SJSA1 (cell line): ENCODE results near the gene SLC12A9. TPM values are rescaled to one million over a fixed set of nuclear protein-coding genes. Genes with fewer than 3 reads are reported as not detected.
"Not testable (repeated sequence)": the region's sequence is repeated elsewhere in the genome, so short reads cannot be mapped to it uniquely, and the experiment has no call there.

Experiments
- DNase-seq, 2 experiments: peaks; one replicate each; pipeline ENCODE4 v3.0.0-alpha.2; 2015 to 2020; ENCODE audit warnings: low spot score in 2 of 2, low read depth in 1 of 2
- H3K27ac ChIP-seq: fragments of 250-450 bp; sonication (Bioruptor Pico); 2 replicates; pipeline ENCODE4 v1.5.1; 2020; ENCODE audit warnings: mild to moderate bottlenecking, moderate library complexity
- H3K27me3 ChIP-seq: fragments of 250-450 bp; sonication (Bioruptor Pico); replicated peaks from 2 replicates; pipeline ENCODE4 v1.5.1; 2020; ENCODE audit warnings: mild to moderate bottlenecking, moderate library complexity
- H3K36me3 ChIP-seq: fragments of 250-450 bp; sonication (Bioruptor Pico); 2 replicates; pipeline ENCODE4 v1.5.1; 2020; ENCODE audit warnings: mild to moderate bottlenecking
- H3K4me1 ChIP-seq: fragments of 250-450 bp; sonication (Bioruptor Pico); replicated peaks from 2 replicates; pipeline ENCODE4 v1.6.1; 2021; ENCODE audit warnings: mild to moderate bottlenecking
- H3K4me3 ChIP-seq: fragments of 250-450 bp; sonication (Bioruptor Pico); 2 replicates; pipeline ENCODE4 v1.5.1; 2020; ENCODE audit warnings: mild to moderate bottlenecking
- H3K9me3 ChIP-seq: fragments of 250-450 bp; sonication (Bioruptor Pico); replicated peaks from 2 replicates; pipeline ENCODE4 v1.5.1; 2020; ENCODE audit warnings: mild to moderate bottlenecking
- total RNA-seq: library from RNA; depleted of rRNA; stranded (reverse); fragments of >200 nt; shearing (Covaris generic); gene quantifications from 2 replicates; pipeline ENCODE4 v1.2.3, GENCODE V29; 2014

The SLC12A9 gene
- total RNA-seq, 1 experiment from 2014 or later = 15.2 TPM

DNA sequence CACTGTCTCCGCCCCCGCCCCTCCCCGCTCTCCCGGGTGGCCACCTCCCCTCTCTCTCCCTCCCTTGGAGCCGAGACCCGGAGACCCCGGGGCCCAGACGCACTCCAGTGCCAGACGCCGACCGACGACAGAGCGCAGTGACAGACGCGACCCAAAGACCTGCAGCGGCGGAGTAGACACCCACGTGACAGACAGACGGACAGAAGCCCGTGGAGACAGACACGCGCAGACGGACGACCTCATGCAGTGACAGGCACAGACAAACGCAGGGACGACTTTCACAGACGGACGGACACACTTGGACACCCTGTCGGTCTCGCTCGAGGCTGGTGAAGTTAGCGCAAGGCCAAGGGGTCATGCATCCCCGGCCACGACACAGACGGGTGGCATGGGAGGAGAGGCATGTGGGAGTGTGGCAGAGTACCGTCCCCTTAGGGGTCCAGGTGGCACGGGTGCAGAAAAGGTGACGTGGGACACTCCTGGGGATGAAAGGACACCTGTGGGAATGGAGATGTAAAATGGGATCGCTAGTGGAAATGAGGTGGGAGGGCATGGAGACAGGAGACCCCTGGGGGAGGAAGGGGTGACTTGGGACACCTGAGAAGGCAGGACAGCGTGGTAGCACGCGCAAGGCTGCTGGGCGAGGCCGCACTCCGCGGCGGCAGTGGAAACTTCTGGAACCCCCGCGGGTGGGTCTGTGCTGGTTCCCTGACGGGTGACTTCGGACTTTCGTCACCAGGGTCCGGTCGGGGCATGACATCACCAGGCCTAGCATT is 43.6 kb downstream of the SLC12A9 start:
- Histone ChIP-seq H3K27me3 (peaks cover 42% of the 10 kb centered on the region), H3K4me1 (peaks cover 29% of the 10 kb centered on the region), H3K27ac (no peak overlapping the region), H3K4me3 (no peak overlapping the region), H3K36me3 (no peaks in the 10 kb centered on the region), H3K9me3 (peaks cover 3% of the 10 kb centered on the region; the same call in 1 of the 2 replicates)
- no peak for DNase-seq

DNA sequence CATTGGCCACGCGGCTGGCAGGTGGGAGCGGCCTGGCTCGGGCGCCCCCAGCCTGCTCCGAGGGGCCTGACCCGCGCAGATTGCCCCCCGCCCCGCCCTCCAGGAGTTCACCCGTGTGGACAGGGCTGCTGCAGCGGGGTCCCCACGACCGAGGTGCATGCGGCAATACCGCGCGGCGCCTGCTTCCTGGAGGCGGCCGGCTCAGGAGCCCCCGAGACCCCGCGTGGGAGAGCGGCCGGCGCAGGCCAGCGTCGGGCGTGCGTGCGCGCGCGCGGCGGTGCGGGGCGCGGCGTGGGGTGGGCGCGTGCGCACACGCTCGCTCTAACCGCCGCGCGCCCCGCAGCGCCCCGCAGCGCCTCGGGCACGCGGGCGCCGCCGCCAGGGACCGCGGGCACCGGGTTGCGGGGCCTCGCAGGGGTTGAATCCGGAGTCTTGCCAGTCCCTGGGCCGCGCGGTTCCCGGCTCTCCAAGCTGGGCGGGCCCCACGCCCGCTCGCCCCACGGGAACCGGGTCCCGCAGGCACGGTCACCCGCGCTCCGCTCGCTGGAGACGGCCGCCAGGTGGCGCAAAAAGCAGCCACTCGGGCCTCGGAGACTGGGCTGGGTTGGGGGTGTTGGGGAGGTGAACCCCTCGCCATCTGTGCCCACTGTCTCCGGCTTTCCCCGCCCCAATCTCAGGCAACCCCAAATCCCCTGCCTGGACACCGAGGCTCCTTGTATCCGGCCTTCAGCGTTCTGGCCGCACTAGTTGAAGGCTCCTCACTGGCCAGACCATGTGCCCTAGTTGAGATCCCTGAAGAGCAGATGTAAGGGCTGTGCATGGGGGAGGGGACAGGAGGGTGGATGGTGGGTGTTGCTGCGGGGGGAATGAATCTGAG is 44.5 kb downstream of the SLC12A9 start:
- Histone ChIP-seq H3K27me3 (peaks cover 45% of the 10 kb centered on the region), H3K9me3 (peaks cover 3% of the 10 kb centered on the region; the same call in 1 of the 2 replicates), H3K4me1 (peaks cover 27% of the 10 kb centered on the region), H3K27ac (no peak overlapping the region), H3K4me3 (no peak overlapping the region), H3K36me3 (no peaks in the 10 kb centered on the region)
- DNase-seq = no peak

DNA sequence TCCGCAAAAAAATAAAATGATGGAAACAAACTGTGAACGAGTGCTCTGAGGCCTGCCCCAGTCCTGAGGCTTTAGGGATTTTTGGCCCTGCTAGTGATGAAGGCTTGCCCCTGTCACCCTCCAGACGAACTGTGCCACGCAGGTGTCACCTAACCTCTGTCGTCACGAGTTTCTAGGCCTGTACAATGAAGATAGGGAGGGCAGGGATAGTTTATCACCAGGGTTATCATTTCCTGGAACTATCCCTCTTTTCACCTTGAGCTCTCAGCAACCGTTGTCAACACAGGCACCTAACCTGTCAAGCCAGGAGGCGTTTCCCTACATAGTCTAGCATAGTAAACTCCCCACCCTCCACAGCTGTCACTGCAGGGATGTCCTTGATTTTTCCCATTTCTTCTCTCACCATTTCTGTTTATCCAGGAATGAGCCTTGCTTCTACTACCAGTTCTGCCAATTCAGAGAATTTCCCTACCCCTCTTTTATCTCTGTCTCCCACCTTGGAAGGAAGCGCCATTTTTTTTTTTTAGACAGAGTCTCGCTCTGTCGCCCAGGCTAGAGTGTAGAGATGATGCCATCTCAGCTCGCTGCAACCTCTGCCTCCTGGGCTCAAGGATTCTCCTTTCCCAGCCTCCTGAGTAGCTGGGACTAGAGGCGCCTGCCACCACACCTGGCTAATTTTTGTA is 45.4 kb downstream of the SLC12A9 start:
- peaks cover 46% of the 10 kb centered on the region for H3K27me3 ChIP-seq
- H3K9me3 ChIP-seq = peaks cover 3% of the 10 kb centered on the region; the same call in 1 of the 2 replicates
- no peak overlapping the region for H3K27ac ChIP-seq
- H3K36me3 ChIP-seq = no peaks in the 10 kb centered on the region
- no peak overlapping the region for H3K4me3 ChIP-seq
- H3K4me1 ChIP-seq = peaks cover 27% of the 10 kb centered on the region
- no peak for DNase-seq

DNA sequence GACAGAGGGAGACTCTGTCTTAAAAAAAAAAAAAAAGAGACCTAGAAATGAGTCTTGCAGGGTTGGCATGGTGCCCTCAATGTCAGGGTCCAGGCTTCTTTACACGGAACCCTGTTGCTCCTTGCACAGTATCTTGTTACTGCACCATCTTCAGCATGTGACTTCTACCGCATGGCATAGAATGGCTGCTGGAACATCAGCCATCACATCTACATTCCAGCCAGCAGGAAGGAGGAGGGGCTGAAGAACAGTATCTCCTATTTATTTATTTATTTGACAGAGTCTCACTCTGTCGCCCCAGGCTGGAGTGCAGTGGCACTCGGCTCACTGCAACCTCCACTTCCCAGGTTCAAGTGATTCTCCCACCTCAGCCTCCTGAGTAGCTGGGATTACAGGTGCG is 46.9 kb downstream of the SLC12A9 start:
- DNase-seq = no peak
- Histone ChIP-seq H3K4me1 (peaks cover 27% of the 10 kb centered on the region), H3K36me3 (no peaks in the 10 kb centered on the region), H3K27ac (no peak overlapping the region), H3K27me3 (peaks cover 42% of the 10 kb centered on the region), H3K4me3 (no peak overlapping the region), H3K9me3 (peaks cover 3% of the 10 kb centered on the region; the same call in 1 of the 2 replicates)

DNA sequence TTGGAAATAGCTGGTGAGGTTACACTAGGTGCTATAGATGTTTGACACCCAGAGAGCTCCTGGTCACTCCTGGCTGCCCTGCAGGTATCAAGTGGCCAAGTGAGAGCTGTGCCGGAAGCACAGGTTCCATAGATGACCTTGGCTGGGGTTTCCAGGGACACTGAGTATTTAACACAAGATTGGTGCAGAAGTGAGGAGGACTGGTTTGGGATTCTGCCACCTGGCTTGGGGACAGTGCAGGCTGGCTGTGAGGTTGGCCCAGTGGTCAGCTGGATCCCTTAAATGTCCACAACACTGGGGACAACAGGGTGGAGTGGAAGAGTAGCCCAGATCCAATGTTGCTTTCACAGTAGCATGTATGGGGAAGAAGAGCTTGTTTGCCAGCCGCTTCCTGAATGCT is 48.5 kb downstream of the SLC12A9 start:
- no peak for DNase-seq
- H3K4me1 ChIP-seq = peaks cover 13% of the 10 kb centered on the region
- peaks cover 3% of the 10 kb centered on the region; the same call in 1 of the 2 replicates for H3K9me3 ChIP-seq
- H3K4me3 ChIP-seq = no peak overlapping the region
- no peaks in the 10 kb centered on the region for H3K36me3 ChIP-seq
- H3K27ac ChIP-seq = no peak overlapping the region
- peaks cover 29% of the 10 kb centered on the region for H3K27me3 ChIP-seq

DNA sequence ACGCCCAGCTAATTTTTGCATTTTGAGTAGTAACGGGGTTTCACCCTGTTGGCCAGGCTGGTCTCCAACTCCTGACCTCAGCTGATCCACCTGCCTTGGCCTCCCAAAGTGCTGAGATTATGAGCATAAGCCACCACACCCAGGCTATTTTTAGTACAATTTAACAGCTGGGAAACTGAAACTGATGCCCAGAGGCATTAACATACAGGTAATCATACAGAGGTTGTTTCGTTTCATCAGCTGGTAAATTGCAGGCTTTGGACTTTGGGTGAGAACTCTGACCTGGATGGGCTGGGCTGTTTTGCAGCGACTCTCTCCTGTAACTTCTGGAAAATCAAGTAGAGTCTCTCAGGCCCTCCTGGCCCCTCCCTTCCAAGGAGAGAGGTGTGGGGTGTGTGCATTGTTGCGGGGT is 49.4 kb downstream of the SLC12A9 start:
- peaks cover 20% of the 10 kb centered on the region for H3K27me3 ChIP-seq
- H3K36me3 ChIP-seq = no peaks in the 10 kb centered on the region
- no peak overlapping the region for H3K4me3 ChIP-seq
- H3K27ac ChIP-seq = no peak overlapping the region
- peaks cover 4% of the 10 kb centered on the region for H3K4me1 ChIP-seq
- DNase-seq = no peak
- H3K9me3 ChIP-seq = no peaks in the 10 kb centered on the region; the same call in 1 of the 2 replicates

DNA sequence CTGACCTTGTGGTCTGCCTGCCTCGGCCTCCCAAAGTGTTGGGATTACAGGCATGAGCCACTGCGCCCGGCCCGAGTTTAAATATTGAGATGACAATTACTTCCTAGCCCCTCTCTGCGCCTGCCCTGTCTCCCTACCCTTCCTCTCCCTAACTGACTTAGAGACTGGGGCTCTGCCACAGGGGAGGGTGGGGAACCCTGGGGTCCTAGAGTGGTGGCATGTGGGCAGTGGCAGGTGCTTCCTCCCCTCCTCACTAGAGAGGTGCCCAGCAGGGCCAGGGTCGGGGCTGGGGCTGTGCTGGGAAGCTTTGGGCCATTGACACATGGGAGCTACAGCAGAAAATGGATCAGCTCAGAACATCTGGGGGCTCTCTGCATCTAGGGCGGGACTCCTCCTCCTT is 50.1 kb downstream of the SLC12A9 start:
- no peak overlapping the region for H3K27ac ChIP-seq
- H3K4me1 ChIP-seq = no peaks in the 10 kb centered on the region
- peaks cover 13% of the 10 kb centered on the region for H3K27me3 ChIP-seq
- H3K4me3 ChIP-seq = no peak overlapping the region
- DNase-seq = no peak
- no peaks in the 10 kb centered on the region for H3K36me3 ChIP-seq
- no peaks in the 10 kb centered on the region for H3K9me3 ChIP-seq

DNA sequence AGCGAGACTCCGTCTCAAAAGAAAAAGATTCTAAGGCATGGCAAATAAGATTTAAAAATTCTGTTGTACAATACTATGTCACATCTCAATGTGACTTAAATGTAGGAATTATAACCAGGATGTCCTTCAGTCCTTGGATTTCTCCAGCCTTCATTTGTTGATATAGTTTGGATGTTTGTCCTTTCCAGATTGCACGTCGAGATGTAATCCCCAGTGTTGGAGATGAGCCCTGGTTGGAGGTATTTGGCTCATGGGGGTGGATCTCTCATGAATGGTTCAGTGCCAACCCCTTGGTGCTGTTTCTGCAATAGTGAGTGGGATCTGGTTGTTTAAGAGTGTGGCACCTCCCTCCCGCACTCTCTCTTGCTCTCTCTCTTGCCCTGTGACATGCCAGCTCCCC is 56.0 kb downstream of the SLC12A9 start:
- H3K4me3 ChIP-seq = no peak overlapping the region
- H3K27ac ChIP-seq = no peak overlapping the region
- 0 out of 2 replicates have a peak, but pooled peaks cover 3% of the 10 kb centered on the region for H3K27me3 ChIP-seq
- H3K9me3 ChIP-seq = no peaks in the 10 kb centered on the region
- no peak for DNase-seq
- H3K36me3 ChIP-seq = no peaks in the 10 kb centered on the region
- no peaks in the 10 kb centered on the region for H3K4me1 ChIP-seq

DNA sequence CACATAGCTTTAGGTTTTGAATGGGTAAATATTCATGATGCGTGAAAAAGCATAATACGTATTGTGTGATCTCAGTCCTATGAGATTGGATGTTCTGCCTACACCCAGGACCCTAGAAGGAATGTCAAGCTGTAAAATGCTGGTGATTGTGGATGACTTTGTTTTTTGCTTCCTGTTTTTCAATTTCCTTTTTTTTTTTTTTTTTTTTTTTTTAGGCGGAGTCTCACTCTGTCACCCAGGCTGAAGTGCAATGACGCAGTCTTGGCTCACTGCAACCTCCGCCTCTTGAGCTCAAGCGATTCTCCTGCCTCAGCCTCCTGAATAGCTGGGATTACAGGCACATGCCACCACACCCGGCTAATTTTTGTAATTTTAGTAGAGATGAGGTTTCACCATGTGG is 57.9 kb downstream of the SLC12A9 start:
- H3K4me3 ChIP-seq, DNase-seq, H3K9me3 ChIP-seq, H3K27ac ChIP-seq, H3K27me3 ChIP-seq, H3K36me3 ChIP-seq, H3K4me1 ChIP-seq: not testable (repeated sequence)

DNA sequence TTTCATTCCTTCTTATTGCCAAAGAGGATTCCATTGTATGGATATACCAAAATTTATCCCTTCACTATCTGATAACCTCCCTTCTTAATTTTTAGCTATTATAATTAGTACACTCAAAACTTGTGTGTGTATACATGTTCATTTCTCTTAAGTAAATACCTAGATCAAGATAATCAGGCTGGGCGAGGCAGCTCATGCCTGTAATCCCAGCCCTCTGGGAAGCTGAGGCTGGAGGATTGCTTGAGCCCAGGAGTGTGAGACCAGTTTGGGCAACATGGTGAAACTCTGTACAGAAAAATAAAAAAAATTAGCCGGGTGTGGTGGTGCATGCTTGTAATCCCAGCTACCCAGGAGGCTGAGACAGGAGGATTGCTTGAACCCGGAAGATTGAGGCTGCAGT is 59.0 kb downstream of the SLC12A9 start:
- no peaks in the 10 kb centered on the region for H3K4me1 ChIP-seq
- 0 out of 2 replicates have a peak, but pooled peaks cover 3% of the 10 kb centered on the region for H3K27me3 ChIP-seq
- no peak overlapping the region for H3K27ac ChIP-seq
- H3K36me3 ChIP-seq = no peaks in the 10 kb centered on the region
- H3K9me3 ChIP-seq = no peaks in the 10 kb centered on the region
- DNase-seq = no peak
- H3K4me3 ChIP-seq = no peak overlapping the region

DNA sequence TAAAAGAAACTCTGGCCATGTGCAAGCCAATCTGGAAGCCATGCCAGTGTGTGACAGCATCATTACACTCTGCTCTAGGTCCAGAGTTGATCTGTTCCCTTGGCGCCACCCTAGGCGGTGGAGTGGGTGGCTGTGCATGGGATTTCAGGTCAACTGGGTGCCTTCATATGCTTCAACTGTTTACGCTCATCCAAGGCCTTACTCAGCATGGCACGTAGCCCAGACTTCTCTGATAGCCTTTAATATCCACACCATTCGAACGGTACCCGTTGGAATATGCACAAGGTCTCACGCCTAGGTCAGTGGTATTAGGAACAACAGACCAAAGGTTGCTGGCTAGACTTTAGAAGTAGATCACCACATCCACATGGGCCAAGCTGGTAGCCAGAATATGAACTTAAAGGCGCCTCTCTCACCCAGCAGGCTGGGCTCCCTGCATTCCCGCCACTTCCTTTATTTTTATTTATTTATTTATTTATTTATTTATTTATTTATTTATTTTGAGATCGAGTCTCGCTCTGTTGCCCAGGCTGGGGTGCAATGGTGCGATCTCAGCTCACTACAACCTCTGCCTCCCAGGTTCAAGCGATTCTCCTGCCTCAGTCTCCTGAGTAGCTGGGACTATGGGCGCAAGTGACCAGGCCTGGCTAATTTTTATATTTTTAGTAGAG is 61.8 kb downstream of the SLC12A9 start:
- H3K4me1 ChIP-seq = no peaks in the 10 kb centered on the region
- no peak overlapping the region for H3K27ac ChIP-seq
- no peak overlapping the region for H3K4me3 ChIP-seq
- no peaks in the 10 kb centered on the region for H3K36me3 ChIP-seq
- no peaks in the 10 kb centered on the region for H3K9me3 ChIP-seq
- DNase-seq = no peak
- H3K27me3 ChIP-seq = 0 out of 2 replicates have a peak, but pooled peaks cover 7% of the 10 kb centered on the region

DNA sequence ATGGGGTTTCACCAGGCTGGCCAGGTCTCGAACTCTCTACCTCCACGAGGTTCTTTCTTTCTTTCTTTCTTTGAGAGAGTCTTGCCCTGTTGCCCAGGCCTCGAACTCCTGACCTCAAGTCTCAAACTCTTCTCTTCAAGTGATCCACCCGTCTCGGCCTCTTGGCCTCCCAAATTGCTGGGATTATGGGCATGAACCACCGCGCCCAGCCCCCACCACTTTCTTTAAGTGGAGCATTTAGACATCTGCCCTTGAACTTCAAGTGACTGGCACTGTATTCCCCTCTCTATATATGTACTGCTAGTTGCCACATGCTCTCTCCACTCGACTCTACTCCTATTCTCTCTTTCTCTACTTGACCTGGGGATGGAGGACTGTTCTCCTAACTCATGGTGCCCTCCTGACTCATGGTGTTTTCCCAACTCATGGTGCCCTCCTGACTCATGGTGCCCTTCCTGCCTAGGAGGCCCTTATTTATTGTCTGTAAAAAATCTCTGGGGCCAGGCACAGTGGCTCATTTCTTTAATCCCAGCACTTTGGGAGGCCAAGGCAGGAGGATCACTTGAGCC is 62.5 kb downstream of the SLC12A9 start:
- Histone ChIP-seq H3K36me3 (no peaks in the 10 kb centered on the region), H3K27me3 (0 out of 2 replicates have a peak, but pooled peaks cover 7% of the 10 kb centered on the region), H3K4me1 (no peaks in the 10 kb centered on the region), H3K4me3 (no peak overlapping the region), H3K9me3 (no peaks in the 10 kb centered on the region), H3K27ac (no peak overlapping the region)
- DNase-seq = no peak
